Naive thymus-derived CD8-positive, alpha-beta T cell (primary cell): Measurements from ENCODE around the gene STRN3. TPM values are rescaled to one million over a fixed set of nuclear protein-coding genes. Genes with fewer than 3 reads are reported as not detected.
"Not testable (repeated sequence)": the region's sequence is repeated elsewhere in the genome, so short reads cannot be mapped to it uniquely, and the experiment has no call there.

ENCODE experiments used
- ATAC-seq, 2 donors: fragments of 150-1000 bp; cut with Tn5 transposase in 1 of 2; sonication (Bioruptor Pico), chemical (Tn5 transposase) in 1 of 2; 1 replicate in 1 of 2; 2 replicates in 1 of 2; pipeline ENCODE4 v1.10.0; 2021; ENCODE audit warnings: mild to moderate bottlenecking in 2 of 2, moderate library complexity in 2 of 2
- POLR2A ChIA-PET: fragments of 350-600 bp; sonication (Branson Sonifier 250); formaldehyde crosslinking; loops from one replicate; lab custom pipeline; 2021; ENCODE audit warnings: antibody characterized with exemption; lab: Charles Lee
- DNase-seq, 10 donors: peaks; one replicate each; pipeline versions ENCODE4 v3.0.0 to v3.0.0-alpha.2; 2020 to 2022
- H3K27ac Mint-ChIP-seq, 10 donors: one replicate each; pipeline ENCODE4 v1.8.0; 2020 to 2022; ENCODE audit warnings: mild to moderate bottlenecking in 10 of 10, mixed read lengths in 10 of 10, moderate library complexity in 4 of 10, inconsistent platforms in 1 of 10
- H3K27me3 Mint-ChIP-seq, 5 donors: one replicate each; pipeline ENCODE4 v1.8.0; 2021 to 2022; ENCODE audit warnings: mixed read lengths in 5 of 5
- H3K36me3 Mint-ChIP-seq, 3 donors: one replicate each; pipeline ENCODE4 v1.8.0; 2020 to 2022; ENCODE audit warnings: mixed read lengths in 3 of 3, mild to moderate bottlenecking in 2 of 3, inconsistent platforms in 1 of 3
- H3K4me1 Mint-ChIP-seq, 4 donors: one replicate each; pipeline ENCODE4 v1.8.0; 2021 to 2022; ENCODE audit warnings: mixed read lengths in 4 of 4
- H3K4me3 Mint-ChIP-seq, 10 donors: one replicate each; pipeline ENCODE4 v1.8.0; 2020 to 2022; ENCODE audit warnings: mild to moderate bottlenecking in 10 of 10, mixed read lengths in 10 of 10, moderate library complexity in 6 of 10, inconsistent platforms in 1 of 10
- H3K9me3 Mint-ChIP-seq, 9 donors: one replicate each; pipeline ENCODE4 v1.8.0; 2020 to 2022; ENCODE audit warnings: mixed read lengths in 9 of 9, mild to moderate bottlenecking in 3 of 9, inconsistent platforms in 1 of 9, moderate library complexity in 1 of 9
- polyA plus RNA-seq, 3 donors: library from polyadenylated mRNA; unstranded; fragments of 300-500 nt; fragmentation: Illumina TruSeq; gene quantifications; one replicate each; pipeline ENCODE4 v1.2.3, GENCODE V29; 2021
- total RNA-seq, 8 experiments: library from RNA in 2 of 8; stranded (reverse) in 2 of 8; gene quantifications; one replicate each; pipeline ENCODE4 v1.2.3 and lab custom pipeline; 2021 to 2026

Gene STRN3
- total and polyA plus RNA-seq, 5 experiments from 2014 or later: 3.0 to 26.8 (median 4.8) TPM

- Mint-ChIP-seq H3K27ac (peak overlapping the region in 1 of 10 donors; percentile 43), H3K27me3 (no peaks in the 10 kb centered on the region), H3K9me3 (no peaks in the 10 kb centered on the region), H3K4me1 (peaks cover 22 to 47% (median 34%) of the 10 kb centered on the region in 4 donors), H3K36me3 (peaks cover 0 to 28% (median 2%) of the 10 kb centered on the region in 3 donors), H3K4me3 (no peak overlapping the region)
- no peak for ATAC-seq
- no peak for DNase-seq
- POLR2A ChIA-PET: interaction anchor here (1.2 kb wide), 1 partner anchor 8 kb away, joined by 4 read pairs; the partner anchor contains the start of gene STRN3
Measured at GRCh38 chr14:31018057-31018645, 8.0 kb downstream of the STRN3 start.

DNA sequence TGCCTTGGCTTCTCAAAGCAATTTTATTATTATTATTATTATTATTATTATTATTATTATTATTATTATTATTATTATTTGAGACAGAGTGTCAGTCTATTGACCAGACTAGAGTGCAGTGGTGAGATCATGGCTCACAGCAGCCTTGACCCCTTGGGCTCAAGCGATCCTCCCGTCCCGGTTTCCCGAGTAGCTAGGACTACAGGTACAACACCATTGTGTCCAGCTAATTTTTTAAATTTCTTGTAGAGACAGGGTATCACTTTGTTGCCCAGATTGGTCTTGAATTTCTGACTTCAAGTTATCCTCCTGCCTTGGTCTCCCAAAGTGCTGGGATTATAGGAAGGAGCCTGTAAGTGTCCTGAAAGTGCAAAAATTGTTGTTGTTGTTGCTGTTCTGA, 12.3 kb downstream of the STRN3 start:
- no peaks in the 10 kb centered on the region for H3K27me3 Mint-ChIP-seq

DNA sequence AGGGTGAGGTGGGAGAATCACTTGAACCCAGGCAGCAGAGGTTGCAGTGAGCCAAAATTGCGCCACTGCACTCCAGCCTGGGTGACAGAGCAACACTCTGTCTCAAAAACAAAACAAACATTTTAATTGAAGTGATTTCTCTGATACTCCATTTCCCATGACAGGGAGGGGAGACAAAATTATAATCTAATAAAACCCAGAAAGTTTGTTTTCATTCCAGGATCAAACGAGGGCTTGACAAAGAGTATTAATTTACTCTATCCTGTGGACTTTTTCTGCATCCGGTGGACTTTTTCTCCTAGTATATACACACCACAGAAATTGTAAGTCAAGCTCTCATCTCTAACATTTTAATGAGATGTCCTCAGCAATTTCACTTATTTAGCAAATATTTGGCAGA, 15.2 kb downstream of the STRN3 start:
- POLR2A ChIA-PET: no interaction called here

More for the DNA sequence above, 12.3 kb downstream of the STRN3 start:
- no peak for DNase-seq
- POLR2A ChIA-PET: no interaction called here
- peaks cover 15 to 39% (median 18%) of the 10 kb centered on the region in 4 donors for H3K4me1 Mint-ChIP-seq
- ATAC-seq: no peak
- peaks cover 0 to 34% (median 12%) of the 10 kb centered on the region in 3 donors for H3K36me3 Mint-ChIP-seq
- H3K9me3 Mint-ChIP-seq: no peaks in the 10 kb centered on the region
- H3K4me3 Mint-ChIP-seq: no peak overlapping the region
- H3K27ac Mint-ChIP-seq: peak overlapping the region in 1 of 10 donors; percentile 37

DNA sequence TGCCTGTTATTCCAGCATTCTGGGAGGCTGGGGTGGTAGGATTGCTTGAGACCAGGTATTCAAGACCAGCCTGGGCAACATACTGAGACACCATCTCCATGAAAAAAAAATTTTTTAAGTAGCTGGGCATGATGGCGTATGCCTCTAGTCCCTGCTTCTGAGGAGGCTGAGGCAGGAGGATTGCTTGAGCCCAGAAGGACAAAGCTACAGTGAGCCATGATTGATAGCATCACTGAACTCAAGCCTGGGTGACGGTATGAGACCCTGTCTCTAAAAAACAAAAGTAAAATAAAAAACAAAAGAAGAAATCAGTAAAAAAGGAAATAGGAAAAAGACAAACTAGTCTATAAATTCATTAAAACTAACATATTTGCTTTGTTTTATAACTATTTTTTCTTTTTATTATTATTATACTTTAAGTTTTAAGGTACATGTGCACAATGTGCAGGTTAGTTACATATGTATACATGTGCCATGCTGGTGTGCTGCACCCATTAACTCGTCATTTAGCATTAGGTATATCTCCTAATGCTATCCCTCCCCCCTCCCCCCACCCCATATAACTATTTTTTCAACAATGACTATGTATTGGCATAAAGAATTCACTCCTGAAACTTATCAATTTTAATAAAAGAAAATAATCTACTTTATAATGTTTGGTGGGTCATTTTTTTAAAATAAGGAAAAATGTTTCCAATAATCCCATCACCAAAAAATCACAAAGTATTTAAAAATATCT, 16.2 kb downstream of the STRN3 start:
- peaks cover 0 to 42% (median 17%) of the 10 kb centered on the region in 3 donors for H3K36me3 Mint-ChIP-seq
- no peak for ATAC-seq
- H3K4me1 Mint-ChIP-seq: peaks cover 3 to 27% (median 11%) of the 10 kb centered on the region in 4 donors
- H3K27me3 Mint-ChIP-seq: no peaks in the 10 kb centered on the region
- H3K27ac Mint-ChIP-seq: no peak overlapping the region
- POLR2A ChIA-PET: no interaction called here
- H3K9me3 Mint-ChIP-seq: no peaks in the 10 kb centered on the region
- no peak for DNase-seq
- no peak overlapping the region for H3K4me3 Mint-ChIP-seq

More for the DNA sequence above, 15.2 kb downstream of the STRN3 start:
- Mint-ChIP-seq H3K36me3 (peaks cover 0 to 33% (median 15%) of the 10 kb centered on the region in 3 donors), H3K27me3 (no peaks in the 10 kb centered on the region), H3K4me1 (peaks cover 7 to 35% (median 15%) of the 10 kb centered on the region in 4 donors), H3K9me3 (no peaks in the 10 kb centered on the region), H3K4me3 (no peak overlapping the region), H3K27ac (no peak overlapping the region)
- ATAC-seq: no peak
- DNase-seq: no peak

- POLR2A ChIA-PET: no interaction called here
- Mint-ChIP-seq H3K36me3 (peaks cover 0 to 44% (median 11%) of the 10 kb centered on the region in 3 donors), H3K27ac (peak overlapping the region in 7 of 10 donors; percentile 4 to 48 (median 22)), H3K9me3 (no peaks in the 10 kb centered on the region), H3K4me3 (peak overlapping the region in 1 of 10 donors; percentile 20), H3K27me3 (no peaks in the 10 kb centered on the region), H3K4me1 (peaks cover 8 to 22% (median 9%) of the 10 kb centered on the region in 4 donors)
- DNase-seq (no peak), ATAC-seq (no peak)
Measured at GRCh38 chr14:31006703-31007102, 19.5 kb downstream of the STRN3 start.

DNA sequence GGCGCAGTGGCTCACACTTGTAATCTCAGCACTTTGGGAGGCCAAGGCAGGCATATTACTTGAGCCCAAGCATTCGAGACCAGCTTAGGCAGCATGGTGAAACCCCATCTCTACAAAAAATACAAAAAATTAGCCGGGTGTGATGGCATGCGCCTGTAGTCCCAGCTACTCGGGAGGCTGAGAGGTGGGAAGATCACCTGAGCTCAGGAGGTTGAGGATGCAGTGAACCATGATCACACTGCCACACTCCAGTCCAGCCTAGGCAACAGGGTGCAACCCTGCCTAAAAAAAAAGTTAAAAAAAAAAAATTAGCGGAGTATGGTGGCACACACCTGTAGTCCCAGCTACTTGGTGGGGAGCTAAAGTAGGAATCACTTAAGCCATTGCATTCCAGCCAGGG, 22.2 kb downstream of the STRN3 start:
- Mint-ChIP-seq H3K27ac (peak overlapping the region in 2 of 10 donors; percentile 27 to 48), H3K4me1 (peaks cover 18 to 29% (median 25%) of the 10 kb centered on the region in 4 donors)

GRCh38 chr14:31003284-31003683, 22.9 kb downstream of the STRN3 start:
- ATAC-seq (no peak), DNase-seq (no peak)
- Mint-ChIP-seq H3K9me3 (peaks cover 0 to 10% (median 7%) of the 10 kb centered on the region in 9 donors), H3K27ac (peak overlapping the region in 2 of 10 donors; percentile 29 to 64), H3K36me3 (peaks cover 4 to 62% (median 39%) of the 10 kb centered on the region in 3 donors), H3K27me3 (no peaks in the 10 kb centered on the region), H3K4me1 (peaks cover 19 to 29% (median 25%) of the 10 kb centered on the region in 4 donors), H3K4me3 (no peak overlapping the region)
- POLR2A ChIA-PET: no interaction called here

More for the DNA sequence above, 22.2 kb downstream of the STRN3 start:
- H3K9me3 Mint-ChIP-seq, DNase-seq, H3K4me3 Mint-ChIP-seq, ATAC-seq, H3K27me3 Mint-ChIP-seq: not testable (repeated sequence)
- POLR2A ChIA-PET: interaction anchor here (1.7 kb wide), 1 partner anchor 22 kb away, joined by 4 read pairs; the partner anchor contains the start of gene STRN3
- peaks cover 4 to 57% (median 32%) of the 10 kb centered on the region in 3 donors for H3K36me3 Mint-ChIP-seq

- Mint-ChIP-seq H3K4me1 (peaks cover 22 to 42% (median 36%) of the 10 kb centered on the region in 4 donors), H3K9me3 (peaks cover 0 to 15% (median 7%) of the 10 kb centered on the region in 9 donors), H3K27ac (peak overlapping the region in 2 of 10 donors; percentile 46 to 51), H3K36me3 (peaks cover 4 to 65% (median 47%) of the 10 kb centered on the region in 3 donors), H3K27me3 (no peaks in the 10 kb centered on the region), H3K4me3 (no peak overlapping the region)
- ATAC-seq: no peak
- DNase-seq: no peak
- POLR2A ChIA-PET: no interaction called here
Measured at GRCh38 chr14:31001339-31001658, 24.9 kb downstream of the STRN3 start.

- no peak for DNase-seq
- H3K9me3 Mint-ChIP-seq: peaks cover 0 to 15% (median 7%) of the 10 kb centered on the region in 9 donors
- peaks cover 4 to 61% (median 44%) of the 10 kb centered on the region in 3 donors for H3K36me3 Mint-ChIP-seq
- peaks cover 23 to 47% (median 41%) of the 10 kb centered on the region in 4 donors for H3K4me1 Mint-ChIP-seq
- H3K27me3 Mint-ChIP-seq: no peaks in the 10 kb centered on the region
- no peak for ATAC-seq
- H3K27ac Mint-ChIP-seq: peak overlapping the region in 1 of 10 donors; percentile 51
- POLR2A ChIA-PET: no interaction called here
- no peak overlapping the region for H3K4me3 Mint-ChIP-seq
Measured at GRCh38 chr14:31000629-31001338, 25.4 kb downstream of the STRN3 start.

GRCh38 chr14:30999038-30999773, 27.0 kb downstream of the STRN3 start:
- no peaks in the 10 kb centered on the region for H3K27me3 Mint-ChIP-seq
- H3K27ac Mint-ChIP-seq: peak overlapping the region in 1 of 10 donors; percentile 49
- POLR2A ChIA-PET: no interaction called here
- no peak for DNase-seq
- peaks cover 4 to 50% (median 39%) of the 10 kb centered on the region in 3 donors for H3K36me3 Mint-ChIP-seq
- peaks cover 30 to 60% (median 49%) of the 10 kb centered on the region in 4 donors for H3K4me1 Mint-ChIP-seq
- no peak for ATAC-seq
- peak overlapping the region in 1 of 10 donors; percentile 42 for H3K4me3 Mint-ChIP-seq
- H3K9me3 Mint-ChIP-seq: peaks cover 0 to 15% (median 7%) of the 10 kb centered on the region in 9 donors

GRCh38 chr14:30998100-30998706, 28.0 kb downstream of the STRN3 start:
- Mint-ChIP-seq H3K36me3 (peaks cover 4 to 48% (median 39%) of the 10 kb centered on the region in 3 donors), H3K4me1 (peaks cover 28 to 56% (median 51%) of the 10 kb centered on the region in 4 donors), H3K27me3 (no peaks in the 10 kb centered on the region), H3K9me3 (peaks cover 0 to 15% (median 7%) of the 10 kb centered on the region in 9 donors), H3K27ac (no peak overlapping the region), H3K4me3 (no peak overlapping the region)
- DNase-seq (no peak), ATAC-seq (no peak)
- POLR2A ChIA-PET: no interaction called here
